HCT116 (cell line): ENCODE data around the gene NMU. TPM values are rescaled to one million over a fixed set of nuclear protein-coding genes. Genes with fewer than 3 reads are reported as not detected.

Experiments
- ATAC-seq: fragments of 200-7000 bp; cut with Tn5 transposase; 2 replicates; pipeline ENCODE4 v1.9.1; 2020; ENCODE audit warnings: mild to moderate bottlenecking, moderate library complexity
- BruUV-seq: library from RNA; stranded (reverse); fragments of 400-500 nt; replicated peaks from 2 replicates; lab custom pipeline; 2021; lab: Mats Ljungman, UMichigan
- CTCF ChIA-PET: fragments of 300-600 bp; sonication (Branson Sonifier 250); formaldehyde crosslinking; loops from one replicate; lab custom pipeline; 2021; ENCODE audit warnings: antibody characterized with exemption; lab: Charles Lee
- POLR2A ChIA-PET: fragments of 300-600, 350-600 bp; sonication (Branson Sonifier 250); formaldehyde crosslinking; loops from one replicate; lab custom pipeline; 2021; ENCODE audit warnings: antibody characterized with exemption; lab: Charles Lee
- RAD21 ChIA-PET, 2 experiments: fragments of 300-600 bp; sonication (Branson Sonifier 250); formaldehyde crosslinking; loops; one replicate each; lab custom pipeline; 2023; ENCODE audit warnings: low total read pairs in 2 of 2; ENCODE audit not compliant: uncharacterized antibody in 2 of 2, unreplicated experiment in 2 of 2, low non-redundant PET in 1 of 2; lab: Charles Lee
- DNase-seq: peaks from one replicate; pipeline ENCODE4 v3.0.0-alpha.2; 2010; ENCODE audit warnings: low read depth, low spot score
- H2AFZ ChIP-seq: fragments of 200-600 bp; shearing (Covaris generic), sonication (generic); 2 replicates; pipeline ENCODE4 v1.6.1; 2017; ENCODE audit warnings: low read depth, mixed run types, mixed read lengths, antibody characterized with exemption, low read length; ENCODE audit not compliant: poor library complexity, severe bottlenecking
- H3K27ac ChIP-seq: 2 replicates; pipeline ENCODE4 v1.5.1; 2012; ENCODE audit warnings: low read depth, low read length
- H3K27me3 ChIP-seq: fragments of 200-600 bp; sonication (generic); 2 replicates; pipeline ENCODE4 v1.6.1; 2016; ENCODE audit warnings: mixed run types, low read length, mixed read lengths; ENCODE audit not compliant: insufficient read depth
- H3K36me3 ChIP-seq, 2 experiments: fragments of 200-500 bp in 1 of 2; fragments of 200-600 bp in 1 of 2; sonication (Bioruptor generic) in 1 of 2; sonication (generic) in 1 of 2; 2 replicates each; pipeline versions ENCODE4 v1.5.1 to v1.6.1; 2014 to 2016; ENCODE audit warnings: low read length in 2 of 2, inconsistent platforms in 1 of 2, mixed read lengths in 1 of 2, mixed run types in 1 of 2; ENCODE audit not compliant: insufficient read depth in 2 of 2, control insufficient read depth in 1 of 2
- H3K4me1 ChIP-seq, 2 experiments: fragments of 200-600 bp in 1 of 2; sonication (generic) in 1 of 2; 2 replicates each; pipeline versions ENCODE4 v1.5.1 to v1.6.1; 2012 to 2017; ENCODE audit warnings: low read length in 2 of 2, inconsistent platforms in 1 of 2, mild to moderate bottlenecking in 1 of 2, mixed read lengths in 1 of 2, mixed run types in 1 of 2, moderate library complexity in 1 of 2; ENCODE audit not compliant: insufficient read depth in 2 of 2, control insufficient read depth in 1 of 2
- H3K4me2 ChIP-seq: fragments of 200-600 bp; sonication (generic); 2 replicates; pipeline ENCODE4 v1.6.1; 2017; ENCODE audit warnings: mixed run types, low read length, mixed read lengths
- H3K4me3 ChIP-seq, 2 experiments: fragments of 200-600 bp in 1 of 2; sonication (generic) in 1 of 2; replicated peaks in 1 of 2; 2 replicates each; pipeline ENCODE4 v1.5.1; 2011 to 2016; ENCODE audit warnings: low read length in 2 of 2, control low read depth in 1 of 2, low read depth in 1 of 2, mild to moderate bottlenecking in 1 of 2, mixed read lengths in 1 of 2, mixed run types in 1 of 2
- H3K79me2 ChIP-seq: fragments of 200-600 bp; sonication (generic); 2 replicates; pipeline ENCODE4 v1.6.1; 2017; ENCODE audit warnings: mild to moderate bottlenecking, mixed run types, low read length, moderate library complexity, mixed read lengths; ENCODE audit not compliant: insufficient read depth
- H3K9ac ChIP-seq: fragments of 200-600 bp; sonication (generic); 2 replicates; pipeline ENCODE4 v1.6.1; 2016; ENCODE audit warnings: low read length, mixed read lengths
- H3K9me2 ChIP-seq: fragments of 200-600 bp; sonication (generic), shearing (Covaris generic); 2 replicates; pipeline ENCODE4 v1.6.1; 2017; ENCODE audit warnings: mixed run types, mild to moderate bottlenecking, moderate library complexity; ENCODE audit not compliant: insufficient read depth
- H3K9me3 ChIP-seq, 2 experiments: fragments of 200-500 bp in 1 of 2; fragments of 200-600 bp in 1 of 2; sonication (Bioruptor generic) in 1 of 2; sonication (generic) in 1 of 2; 2 replicates each; pipeline ENCODE4 v1.6.1; 2014 to 2017; ENCODE audit warnings: low read length in 2 of 2, mixed read lengths in 2 of 2, inconsistent platforms in 1 of 2, low read depth in 1 of 2, mild to moderate bottlenecking in 1 of 2, mixed run types in 1 of 2, moderate library complexity in 1 of 2; ENCODE audit not compliant: control insufficient read depth in 1 of 2, insufficient read depth in 1 of 2
- H4K20me1 ChIP-seq: fragments of 200-600 bp; sonication (generic), shearing (Covaris generic); 2 replicates; pipeline ENCODE4 v1.6.1; 2017; ENCODE audit warnings: mixed run types, mild to moderate bottlenecking, moderate library complexity; ENCODE audit not compliant: insufficient read depth
- CEBPB ChIP-seq: IDR thresholded peaks from 2 replicates; pipeline ENCODE4 v1.6.1; 2012; ENCODE audit warnings: low read depth
- ELF1 ChIP-seq: IDR thresholded peaks from 2 replicates; pipeline ENCODE4 v1.6.1; 2012; ENCODE audit warnings: low read depth, borderline replicate concordance
- FOSL1 ChIP-seq: IDR thresholded peaks from 2 replicates; pipeline ENCODE4 v1.6.1; 2012; ENCODE audit warnings: low read depth
- POLR2A ChIP-seq: IDR thresholded peaks from 2 replicates; pipeline ENCODE4 v1.7.0; 2011; ENCODE audit warnings: borderline replicate concordance; ENCODE audit not compliant: insufficient read depth, insufficient read length; ENCODE audit errors: extremely low read depth
- REST ChIP-seq: IDR thresholded peaks from 2 replicates; pipeline ENCODE4 v1.6.1; 2012; ENCODE audit warnings: low read depth
- SIN3A ChIP-seq: IDR thresholded peaks from 2 replicates; pipeline ENCODE4 v1.6.1; 2012; ENCODE audit warnings: low read depth
- TCF7L2 ChIP-seq: IDR thresholded peaks from 2 replicates; pipeline ENCODE4 v1.7.0; 2011; ENCODE audit warnings: borderline replicate concordance, inconsistent platforms; ENCODE audit not compliant: insufficient read depth, insufficient read length; ENCODE audit errors: extremely low read depth
- YY1 ChIP-seq: IDR thresholded peaks from 2 replicates; pipeline ENCODE4 v1.6.1; 2011; ENCODE audit warnings: low read length, low read depth, moderate library complexity, mild to moderate bottlenecking; ENCODE audit not compliant: insufficient replicate concordance; ENCODE audit errors: extremely low read depth
- intact Hi-C: fragments of 100-400 bp; cut with micrococcal nuclease; formaldehyde crosslinking; loops from 2 replicates; pipeline ENCODE4 v1.10.0; 2022
- total RNA-seq: library from RNA; stranded (reverse); gene quantifications from one replicate; pipeline ENCODE4 v1.2.1, GENCODE V29; 2021; ENCODE audit not compliant: unreplicated experiment
- TF ChIP-seq, protein P1 (sequence below): IDR thresholded peaks from 2 replicates; pipeline ENCODE4 v1.6.1; 2012
- TF ChIP-seq, protein P2 (sequence below), 3 experiments: fragments of 200-600 bp in 1 of 3; sonication (generic) in 1 of 3; IDR thresholded peaks in 2 of 3; conservative IDR thresholded peaks in 1 of 3; 2 replicates each; pipeline ENCODE4 v1.5.1; 2012 to 2017; ENCODE audit warnings: low read depth in 2 of 3, low read length in 2 of 3, antibody characterized with exemption in 1 of 3, borderline replicate concordance in 1 of 3, control low read depth in 1 of 3, mild to moderate bottlenecking in 1 of 3, mixed read lengths in 1 of 3, mixed run types in 1 of 3, moderate library complexity in 1 of 3; ENCODE audit not compliant: insufficient read depth in 1 of 3

NMU gene
- total RNA-seq, 1 experiment from 2014 or later, result 81.1 TPM

GRCh38 chr4:55663145-55663544 is 27.0 kb upstream of the NMU start:
- H3K27ac ChIP-seq, result no peak overlapping the region
- no peaks in the 10 kb centered on the region for H3K9me3 ChIP-seq
- no peak overlapping the region for H2AFZ ChIP-seq
- RAD21 ChIA-PET, result no interaction called here
- H3K27me3 ChIP-seq, result no peaks in the 10 kb centered on the region
- BruUV-seq, result no TSS peak
- no peak overlapping the region for H3K9ac ChIP-seq
- POLR2A ChIA-PET, result no interaction called here
- intact Hi-C loops, result no loop called here
- no peaks in the 10 kb centered on the region for H3K36me3 ChIP-seq
- no peak overlapping the region for H3K4me2 ChIP-seq
- no peaks in the 10 kb centered on the region for H3K79me2 ChIP-seq
- TF ChIP-seq SIN3A (no peak), ELF1 (no peak), CEBPB (no peak), POLR2A (no peak), REST (no peak), FOSL1 (no peak), TCF7L2 (no peak), YY1 (no peak)
- TF ChIP-seq, protein P1, sequence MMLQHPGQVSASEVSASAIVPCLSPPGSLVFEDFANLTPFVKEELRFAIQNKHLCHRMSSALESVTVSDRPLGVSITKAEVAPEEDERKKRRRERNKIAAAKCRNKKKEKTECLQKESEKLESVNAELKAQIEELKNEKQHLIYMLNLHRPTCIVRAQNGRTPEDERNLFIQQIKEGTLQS, result no peak
- TF ChIP-seq, protein P2, sequence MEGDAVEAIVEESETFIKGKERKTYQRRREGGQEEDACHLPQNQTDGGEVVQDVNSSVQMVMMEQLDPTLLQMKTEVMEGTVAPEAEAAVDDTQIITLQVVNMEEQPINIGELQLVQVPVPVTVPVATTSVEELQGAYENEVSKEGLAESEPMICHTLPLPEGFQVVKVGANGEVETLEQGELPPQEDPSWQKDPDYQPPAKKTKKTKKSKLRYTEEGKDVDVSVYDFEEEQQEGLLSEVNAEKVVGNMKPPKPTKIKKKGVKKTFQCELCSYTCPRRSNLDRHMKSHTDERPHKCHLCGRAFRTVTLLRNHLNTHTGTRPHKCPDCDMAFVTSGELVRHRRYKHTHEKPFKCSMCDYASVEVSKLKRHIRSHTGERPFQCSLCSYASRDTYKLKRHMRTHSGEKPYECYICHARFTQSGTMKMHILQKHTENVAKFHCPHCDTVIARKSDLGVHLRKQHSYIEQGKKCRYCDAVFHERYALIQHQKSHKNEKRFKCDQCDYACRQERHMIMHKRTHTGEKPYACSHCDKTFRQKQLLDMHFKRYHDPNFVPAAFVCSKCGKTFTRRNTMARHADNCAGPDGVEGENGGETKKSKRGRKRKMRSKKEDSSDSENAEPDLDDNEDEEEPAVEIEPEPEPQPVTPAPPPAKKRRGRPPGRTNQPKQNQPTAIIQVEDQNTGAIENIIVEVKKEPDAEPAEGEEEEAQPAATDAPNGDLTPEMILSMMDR (IDR thresholded peaks at IDR 0.05 in 2 of 3, conservative IDR thresholded peaks at IDR 0.05 in 1 of 3; ENCODE audit: borderline replicate concordance in 1 of 3, insufficient read depth in 1 of 3, low read depth in 2 of 3, low read length in 2 of 3), result no peak
- ATAC-seq (no peak), DNase-seq (no peak)
- H3K9me2 ChIP-seq, result no peaks in the 10 kb centered on the region
- CTCF ChIA-PET, result no interaction called here
- H3K4me3 ChIP-seq, result no peak overlapping the region
- no peaks in the 10 kb centered on the region for H4K20me1 ChIP-seq
- H3K4me1 ChIP-seq, result peaks cover 0 to 5% of the 10 kb centered on the region in 2 experiments; a peak in 1 of 4 replicates
